Activated CD8-positive, alpha-beta memory T cell treated with anti-CD3 and anti-CD28 coated beads, Interleukin-2, amount 50 U/mL, for 1 hour (primary cell): ENCODE measurements around the gene TMEM208.

Experiments used
- DNase-seq: peaks from one replicate; pipeline ENCODE4 v3.0.0-alpha.2; 2020; ENCODE audit errors: extremely low read depth

Gene TMEM208

DNA sequence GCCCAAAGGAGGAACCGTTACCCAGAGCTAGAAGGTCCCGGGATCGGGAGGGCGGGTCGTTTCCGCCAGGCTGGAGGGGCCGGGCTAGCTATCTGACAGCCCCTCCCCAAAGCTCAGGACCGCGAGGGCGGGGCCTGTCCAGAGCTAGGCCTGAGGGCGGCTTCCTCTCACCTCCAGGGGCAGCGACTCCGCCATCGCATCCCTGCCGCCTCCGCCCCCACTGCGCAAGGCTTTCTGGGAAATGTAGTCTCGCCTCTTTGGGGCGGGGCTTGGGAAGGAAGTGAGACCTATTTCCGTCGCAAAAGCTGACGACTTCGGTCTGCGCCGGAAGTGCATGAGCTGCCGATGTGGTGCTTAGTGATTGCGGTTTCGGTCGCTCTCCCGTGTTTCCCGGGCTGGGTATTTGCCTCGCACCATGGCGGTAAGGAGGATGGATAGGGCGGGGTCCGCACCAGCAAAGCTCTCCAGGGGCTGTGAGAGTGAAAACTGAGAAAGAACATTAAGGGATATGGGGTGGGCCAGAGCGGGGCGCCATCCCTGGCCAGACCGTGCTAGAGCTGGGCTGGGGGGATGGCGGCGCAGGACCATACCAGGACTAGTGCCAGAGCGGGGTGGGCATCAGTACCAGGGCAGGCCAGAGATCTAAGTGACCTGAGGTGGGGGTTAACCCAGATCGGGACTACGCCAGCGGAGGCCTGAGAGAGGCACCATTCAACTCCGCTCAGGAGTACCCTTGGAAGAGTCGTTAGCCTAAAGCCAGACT, at the start of gene TMEM208:
TMEM208 (plus strand) TSS at position 327 of the 763 bp plus-strand sequence; CDS start at position 416, 89 bp downstream.
- peak; percentile 88 for DNase-seq

DNA sequence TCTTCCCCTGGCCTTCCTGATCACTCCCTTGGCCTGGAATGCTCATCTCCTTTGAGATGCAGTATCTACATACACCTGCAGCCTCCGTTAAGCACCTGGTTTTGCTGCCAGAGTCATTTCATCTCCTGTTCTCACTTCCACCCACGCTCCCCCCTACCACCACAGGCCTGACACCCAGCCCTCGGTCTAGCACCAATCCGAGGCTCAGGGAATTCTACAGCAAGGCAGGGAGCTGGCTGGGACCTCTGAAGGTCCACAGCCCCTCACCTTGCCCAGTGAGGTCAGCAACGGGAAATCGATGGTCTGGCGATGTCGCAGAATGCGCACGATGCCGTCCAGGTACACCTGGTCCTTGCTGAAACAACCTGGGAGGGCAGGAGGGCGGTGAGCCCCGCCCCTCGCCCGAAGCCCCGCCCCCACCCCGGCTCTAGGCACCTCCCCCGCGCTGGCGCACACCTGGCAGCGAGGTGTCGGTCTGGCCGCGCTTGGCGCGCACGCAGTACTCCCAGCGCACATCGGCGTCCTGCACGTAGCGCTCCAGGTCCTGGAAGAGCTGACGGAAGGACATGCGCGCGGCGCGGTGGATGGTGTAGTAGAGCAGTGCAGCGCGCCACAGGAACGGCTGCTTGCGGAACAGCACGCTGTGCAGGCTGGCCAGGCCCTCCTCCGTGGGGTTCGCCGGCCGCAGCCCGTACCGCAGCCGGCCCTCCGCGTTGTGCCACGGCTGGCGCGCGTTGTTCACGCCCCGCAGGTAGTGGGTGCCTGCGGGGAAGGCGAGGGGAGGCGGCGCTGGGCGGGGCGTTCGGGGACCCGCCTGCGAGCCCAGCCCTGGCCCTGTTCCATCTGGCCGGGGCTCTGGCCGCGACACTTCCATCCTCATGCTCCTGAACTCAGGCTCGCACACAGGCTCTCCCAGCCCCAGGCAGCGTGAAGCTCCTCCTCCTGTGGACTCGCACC, 48.9 kb upstream of the TMEM208 start:
- no peak for DNase-seq

DNA sequence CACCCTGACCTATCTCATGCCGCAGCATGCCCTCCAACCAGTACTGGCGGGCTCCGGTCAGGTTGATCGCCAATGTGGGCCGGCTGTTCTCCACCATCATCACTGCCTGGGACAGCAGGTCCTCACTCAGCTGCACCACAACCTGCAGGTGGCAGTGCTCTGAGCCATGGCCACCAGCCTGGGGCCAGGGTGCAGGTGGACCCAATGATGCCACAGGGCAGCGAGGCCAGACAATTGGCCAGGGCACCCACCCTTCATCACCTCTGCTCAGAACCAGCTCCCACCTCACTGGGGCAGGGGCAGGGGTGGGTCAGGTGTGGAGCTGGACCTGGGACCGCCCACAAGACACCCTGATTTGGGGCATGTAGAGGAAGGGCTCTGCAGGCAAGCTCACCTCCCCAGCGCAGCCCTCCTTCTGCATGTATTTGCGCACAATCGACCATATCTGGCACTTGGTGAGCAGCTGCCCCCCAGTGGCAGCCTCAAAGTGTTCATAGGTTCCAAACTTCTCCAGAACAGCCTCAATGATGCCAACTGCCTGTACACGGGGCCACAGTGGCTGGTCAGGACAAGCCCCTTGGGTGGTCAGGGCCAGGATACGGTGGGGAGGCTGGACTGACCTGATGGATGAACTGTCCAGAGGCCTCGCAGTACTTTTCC, 47.4 kb upstream of the TMEM208 start:
- no peak for DNase-seq

DNA sequence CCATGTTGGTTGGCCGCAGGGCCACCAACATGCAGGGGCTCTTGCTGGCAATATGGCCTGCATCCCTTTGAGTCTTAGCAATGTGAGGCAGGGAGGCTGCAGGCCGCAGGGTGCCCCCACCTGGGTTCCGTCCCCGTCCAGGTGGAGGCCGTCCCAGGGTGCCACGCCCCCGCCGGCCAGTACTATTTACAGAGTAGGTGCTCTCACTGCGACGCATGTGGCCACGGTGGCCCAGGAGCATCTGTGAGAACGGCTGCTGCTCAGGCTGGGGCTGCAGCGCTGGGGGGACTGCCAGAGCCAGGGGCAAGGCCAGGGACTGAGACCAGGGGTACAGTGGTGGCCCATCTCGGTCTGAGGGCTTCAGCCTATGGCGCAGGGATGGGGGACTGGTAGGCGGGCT, 46.8 kb upstream of the TMEM208 start:
- no peak for DNase-seq

DNA sequence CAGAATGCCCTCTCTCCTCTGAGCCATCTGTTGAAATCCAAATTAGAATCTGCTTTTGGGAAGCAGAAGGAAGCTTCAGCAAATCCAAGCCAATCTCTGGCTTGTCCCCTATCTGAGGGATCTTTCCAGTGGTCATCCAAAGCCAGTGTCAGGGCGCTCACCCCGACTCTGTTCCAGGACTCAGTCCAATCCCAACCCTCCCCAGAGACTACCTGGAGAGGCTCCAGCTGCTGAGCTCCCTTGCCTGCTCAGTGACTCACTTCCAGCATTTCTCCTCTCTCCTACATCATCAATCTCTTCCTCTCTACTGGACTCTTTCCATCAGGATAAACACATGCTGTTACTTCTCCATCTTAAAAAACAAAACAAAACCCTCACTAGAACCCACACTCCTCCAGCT, 45.6 kb upstream of the TMEM208 start:
- no peak for DNase-seq

DNA sequence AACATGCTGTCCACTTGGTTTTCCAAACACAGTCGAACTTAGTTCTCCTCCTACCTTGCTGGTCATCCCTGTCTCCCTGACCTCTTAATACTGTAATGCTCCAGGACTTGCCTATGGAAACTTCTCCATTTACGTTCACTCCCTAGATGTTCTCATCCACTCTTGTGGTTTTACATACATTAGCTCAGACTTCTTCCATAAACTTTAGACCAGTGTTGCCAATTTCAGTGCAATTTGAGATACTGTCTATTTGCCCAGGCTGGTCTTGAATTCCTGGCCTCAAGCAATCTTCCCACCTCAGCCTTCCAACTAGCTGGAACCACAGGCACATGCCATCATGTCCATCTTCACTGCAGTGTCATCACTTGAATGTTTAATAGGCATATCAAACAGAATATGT, 44.6 kb upstream of the TMEM208 start:
- DNase-seq: no peak

DNA sequence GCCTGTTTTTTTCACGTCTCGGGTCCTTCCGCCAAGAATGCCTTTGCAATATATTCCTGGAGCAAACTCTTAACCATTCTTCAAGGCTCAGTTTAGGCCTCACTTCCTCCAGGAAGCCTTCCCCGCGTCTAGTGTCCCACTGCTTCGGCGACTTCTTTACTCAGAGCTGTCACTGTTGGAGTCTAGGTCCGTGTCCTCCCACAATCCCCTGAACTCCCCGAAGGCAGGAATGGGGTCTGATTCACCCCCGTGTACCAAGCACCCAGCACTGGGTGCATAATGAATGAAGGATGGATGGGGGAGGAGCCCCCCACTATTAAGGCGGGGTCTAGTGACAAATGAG, 43.7 kb upstream of the TMEM208 start:
- no peak for DNase-seq

DNA sequence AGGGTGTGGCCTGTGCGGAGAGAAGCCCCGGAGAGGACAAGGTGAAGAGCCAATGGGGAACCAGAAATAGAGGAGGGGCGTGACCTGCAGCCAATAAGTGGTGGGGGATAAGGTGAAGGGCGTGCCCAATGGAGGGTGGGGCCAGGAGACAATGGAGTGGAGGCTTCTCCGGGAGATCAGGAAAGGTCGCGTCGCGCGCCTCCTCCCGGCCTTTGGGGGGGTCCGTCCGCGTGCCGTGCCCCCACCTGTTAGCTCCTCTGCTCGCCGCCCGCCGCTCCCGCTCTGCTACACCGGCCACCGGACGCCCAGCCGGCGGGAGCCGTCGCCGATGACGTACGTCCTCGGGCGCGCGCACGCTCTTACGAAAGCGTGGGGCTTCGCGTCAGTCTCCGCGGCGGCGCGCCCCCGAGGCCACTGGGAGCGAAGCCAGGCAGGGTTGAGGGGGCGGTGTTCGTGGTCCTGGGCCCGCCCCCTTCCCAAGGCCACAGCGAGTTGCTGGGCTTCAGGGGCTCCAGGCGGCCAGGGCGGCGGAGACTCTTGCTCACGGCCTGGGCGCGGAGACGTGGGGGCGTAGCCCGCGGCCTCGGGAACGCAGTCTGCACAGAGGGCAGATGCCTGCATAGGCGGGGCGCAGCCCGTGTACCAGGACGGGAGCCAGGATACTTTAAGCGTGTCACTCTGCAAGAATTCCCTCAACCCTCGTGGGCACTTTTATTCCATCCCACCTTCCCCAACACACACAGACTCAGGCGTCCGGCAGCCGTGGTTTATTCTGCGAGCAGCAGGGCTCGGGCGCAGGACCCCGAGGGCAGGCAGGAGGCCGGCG, 43.1 kb upstream of the TMEM208 start, which contains the start of gene MATCAP1:
MATCAP1 (minus strand) TSS at position 337 of the 826 bp plus-strand sequence. CDS start 3,353 bp downstream, outside the sequence.
- peak; percentile 91 for DNase-seq

DNA sequence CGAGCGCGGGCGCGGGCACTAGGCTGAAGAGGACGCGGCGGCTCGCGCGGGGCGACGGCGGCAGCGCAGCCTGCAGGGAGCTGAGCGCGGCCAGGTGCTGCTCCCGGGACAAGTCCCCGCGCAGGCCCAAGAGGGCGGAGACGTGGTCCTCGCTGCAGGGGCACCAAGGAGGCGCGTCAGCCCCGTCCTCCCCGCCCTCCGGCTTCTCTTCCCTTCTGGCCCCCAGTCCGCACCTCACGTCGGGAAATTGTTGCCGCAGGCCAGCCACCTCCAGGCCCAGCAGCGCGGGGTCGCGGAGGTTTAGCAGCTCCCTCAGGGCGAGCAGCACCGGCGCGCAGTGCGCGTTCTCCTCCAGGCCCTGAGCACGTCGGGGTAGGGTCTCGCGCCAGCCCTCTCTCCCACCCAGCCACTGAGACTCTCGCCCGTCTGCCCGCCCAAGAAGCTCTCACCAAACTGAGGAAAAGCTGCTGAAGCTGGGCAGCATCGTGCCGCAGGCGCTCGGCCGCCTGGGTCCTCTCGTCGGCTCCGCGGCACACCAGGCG, 42.4 kb upstream of the TMEM208 start:
- no peak for DNase-seq

DNA sequence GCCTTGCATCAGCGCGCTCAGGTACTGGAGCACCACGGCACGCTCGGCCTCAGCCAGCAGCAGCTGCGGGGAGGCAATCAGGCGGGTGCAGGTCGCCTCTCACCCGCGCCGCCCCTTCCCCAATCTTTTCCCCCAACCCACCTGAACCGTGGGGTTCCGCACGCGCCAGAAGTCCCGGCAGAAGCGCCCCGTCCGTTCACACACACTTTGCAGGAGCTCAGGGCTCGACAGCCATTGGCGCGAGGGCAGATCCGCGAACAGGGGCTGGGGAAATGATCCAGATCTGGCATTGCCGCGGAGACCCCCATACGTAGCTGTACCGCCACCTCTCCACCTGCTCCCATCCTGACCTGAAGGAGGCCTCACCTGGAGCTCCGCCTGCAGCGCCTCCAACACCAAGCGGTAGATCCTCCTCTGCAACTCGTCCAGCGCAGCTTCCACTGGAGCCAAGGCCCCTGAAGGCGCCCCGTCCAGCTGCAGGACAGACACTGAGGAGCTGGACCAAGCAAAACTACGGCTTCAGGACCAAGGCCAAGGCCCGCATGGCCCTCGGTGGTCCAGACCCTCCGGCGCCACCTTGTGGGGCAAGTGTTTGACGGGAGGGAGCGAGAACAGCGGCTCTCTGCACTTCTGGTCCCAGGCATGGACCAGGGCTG, 41.8 kb upstream of the TMEM208 start:
- DNase-seq: peak; percentile 47

DNA sequence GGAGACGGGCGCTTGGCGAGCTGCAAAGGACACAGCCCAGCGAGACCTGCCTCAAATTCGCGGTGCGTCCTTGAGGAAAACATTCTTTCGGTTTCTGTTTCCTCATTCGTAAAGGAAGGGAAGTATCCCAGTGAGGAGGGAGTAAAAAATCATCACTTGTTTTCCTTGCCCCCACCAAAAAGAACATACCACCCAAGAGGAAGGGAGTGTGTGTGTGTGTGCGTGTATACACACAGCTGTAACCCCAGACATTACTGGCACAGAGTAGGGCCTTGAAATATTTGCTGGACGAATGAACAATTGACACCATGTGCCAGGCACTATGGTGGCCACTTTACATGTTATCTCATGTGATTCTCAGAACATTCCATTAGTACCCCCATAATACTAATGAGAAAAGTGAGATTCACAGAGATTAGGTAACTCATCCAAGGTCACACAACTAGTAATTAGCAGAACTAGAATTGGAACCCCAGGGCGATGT, 41.2 kb upstream of the TMEM208 start:
- DNase-seq: no peak

DNA sequence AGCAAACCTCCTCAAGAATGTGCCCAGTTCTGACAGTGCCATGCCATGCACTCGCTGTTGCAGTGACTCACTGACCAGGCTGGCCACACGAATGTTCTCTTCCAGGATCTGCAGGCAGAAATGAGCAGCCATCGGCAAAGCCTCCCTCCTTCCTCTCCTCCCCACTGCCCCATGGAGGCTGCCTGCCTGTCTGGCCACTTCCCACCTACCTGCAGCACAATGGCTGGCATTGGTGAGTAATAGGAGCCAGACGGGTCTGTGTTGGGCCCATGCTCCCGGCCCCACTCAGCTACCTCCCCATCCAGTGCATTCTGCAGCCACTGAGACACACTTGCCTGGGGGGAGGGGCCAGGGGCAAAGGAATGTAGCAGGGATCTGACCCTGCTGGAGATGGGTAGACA, 40.4 kb upstream of the TMEM208 start:
- no peak for DNase-seq

DNA sequence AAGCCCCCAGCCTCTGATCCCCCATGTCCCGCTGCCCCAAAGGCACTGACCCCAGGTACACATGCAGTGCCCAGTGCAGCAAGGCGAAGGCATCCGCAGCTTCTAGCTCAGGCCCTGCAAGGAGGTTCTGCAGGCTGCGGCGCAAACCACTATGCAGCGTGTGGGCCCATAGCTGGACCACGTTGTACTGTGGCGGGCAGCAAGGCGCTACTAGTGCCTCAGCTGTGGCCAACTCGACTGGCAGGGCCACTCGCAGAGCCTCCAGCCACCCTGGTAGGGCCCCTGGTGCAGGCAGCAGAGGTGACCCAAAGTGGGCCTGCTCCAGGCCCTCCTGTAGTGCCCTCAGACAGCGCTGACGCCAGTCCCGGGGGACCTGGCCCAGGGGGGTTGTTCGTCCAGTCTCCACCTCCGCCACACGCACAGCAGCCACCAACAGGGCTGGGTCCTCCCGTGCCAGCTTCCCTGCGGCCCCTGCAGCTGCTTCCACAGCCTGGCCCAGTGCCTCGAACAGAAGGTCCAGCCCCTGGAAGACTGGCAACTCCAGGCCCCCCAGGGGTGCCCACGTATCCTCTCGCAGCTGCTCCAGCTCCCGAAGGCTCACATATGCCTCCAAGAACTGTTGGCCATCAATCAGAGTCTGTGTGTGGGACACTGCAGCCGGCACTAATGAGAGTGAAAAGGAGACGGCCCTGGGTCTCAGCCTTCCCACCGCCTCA, 39.6 kb upstream of the TMEM208 start:
- no peak for DNase-seq

DNA sequence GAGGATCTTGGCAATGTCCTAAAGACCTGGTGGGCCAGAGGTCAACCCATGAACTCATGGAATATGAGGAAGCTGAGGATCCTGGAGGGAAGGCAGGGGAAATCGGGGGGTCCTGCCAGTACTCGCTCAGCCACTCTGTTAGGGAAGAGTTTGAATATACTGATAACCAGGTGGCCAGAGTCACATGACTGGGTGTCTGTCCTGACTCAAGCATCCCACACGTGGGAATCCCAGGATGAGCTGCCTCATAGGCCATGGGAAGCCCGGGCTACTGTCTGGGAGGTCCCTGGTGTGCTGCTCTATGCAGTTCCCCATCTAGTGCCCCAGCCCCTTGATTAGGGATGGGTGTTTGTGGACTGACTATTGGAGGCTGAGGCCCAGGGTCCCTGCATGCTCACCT, 38.6 kb upstream of the TMEM208 start:
- DNase-seq: no peak

DNA sequence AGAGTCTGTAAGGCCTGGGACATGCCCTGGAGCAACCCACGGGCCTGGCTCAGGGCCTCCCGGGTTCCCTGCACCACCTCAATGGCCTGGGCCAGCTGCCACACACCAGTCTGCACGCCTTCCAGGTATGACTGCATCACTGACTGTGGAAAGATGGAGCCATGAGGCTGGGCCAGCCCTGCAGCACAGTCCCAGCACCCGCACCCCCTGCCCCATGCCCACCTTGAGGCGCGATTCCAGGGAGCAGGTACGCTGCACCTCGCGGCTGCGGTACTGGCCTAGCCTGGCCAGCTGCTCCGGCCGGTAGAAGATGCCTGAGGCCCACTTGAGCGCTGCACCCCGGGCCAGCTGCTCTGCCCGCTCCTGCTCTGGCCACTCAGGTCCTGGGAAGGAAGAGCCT, 38.1 kb upstream of the TMEM208 start:
- no peak for DNase-seq

DNA sequence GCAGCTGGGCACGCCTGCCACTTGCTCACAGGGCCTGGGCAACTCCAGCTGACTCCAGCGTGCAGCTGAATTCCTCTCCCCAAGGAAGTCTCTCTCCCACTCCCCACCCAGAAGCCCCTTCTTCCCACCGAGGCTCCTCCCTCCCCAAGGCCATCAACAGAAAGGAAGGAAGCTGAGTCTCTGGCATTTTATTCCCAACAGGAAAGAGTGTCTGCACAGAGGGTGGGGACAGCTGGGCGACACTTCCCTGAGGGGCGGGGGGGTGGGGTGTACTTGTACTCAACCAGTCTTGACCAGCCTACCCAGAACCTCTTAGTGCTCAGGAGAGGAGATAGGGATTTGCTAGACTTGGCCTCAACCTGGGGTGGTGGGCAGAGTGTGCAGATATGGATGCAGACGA, 36.9 kb upstream of the TMEM208 start, which contains the start of gene EXOC3L1:
EXOC3L1 (minus strand) TSS at position 96 of the 400 bp plus-strand sequence. CDS start 460 bp downstream, outside the sequence.
- DNase-seq: no peak

DNA sequence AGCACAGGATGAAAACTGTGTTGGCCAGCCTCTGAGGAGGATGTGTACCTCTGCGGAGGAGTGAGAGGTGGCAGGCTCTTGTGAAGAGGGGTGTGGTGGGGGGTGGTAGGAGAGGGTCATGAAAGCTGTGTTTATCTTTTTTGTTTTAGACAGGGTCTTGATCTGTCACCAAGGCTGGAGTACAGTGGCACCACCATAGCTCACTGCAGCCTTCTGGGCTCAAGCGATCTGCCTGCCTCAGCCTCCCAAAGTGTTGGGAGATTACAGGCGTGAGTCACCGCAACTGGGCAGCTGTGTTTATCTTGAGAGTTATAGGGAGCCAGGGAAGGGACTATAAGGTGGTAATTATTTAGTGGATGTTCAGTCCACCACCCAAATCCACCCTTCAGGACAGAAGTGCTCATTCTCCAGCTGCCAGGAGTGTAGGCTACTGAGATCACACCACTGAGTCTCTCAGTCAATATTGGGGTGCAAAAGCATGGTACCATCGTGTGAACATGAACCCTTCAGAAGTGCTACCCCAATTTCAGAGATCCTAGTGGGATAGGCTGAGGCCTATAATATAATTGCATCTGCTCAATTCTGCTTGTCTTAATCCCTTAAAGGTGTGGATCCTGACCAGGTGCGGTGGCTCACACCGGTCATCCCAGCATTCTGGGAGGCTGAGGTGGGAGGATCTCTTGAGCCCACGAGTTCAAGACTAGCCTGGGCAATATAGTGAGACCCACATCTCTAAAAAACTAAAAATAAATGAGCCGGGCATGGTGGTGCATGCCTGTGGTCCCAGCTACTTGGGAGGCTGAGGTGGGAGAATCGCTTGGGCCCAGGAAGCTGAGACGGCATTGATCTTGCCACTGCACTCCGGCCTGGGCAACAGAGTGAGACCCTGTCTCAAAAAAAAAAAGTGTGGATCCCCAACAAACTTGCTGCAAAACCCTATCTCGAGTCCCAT, 36.2 kb upstream of the TMEM208 start:
- no peak for DNase-seq

DNA sequence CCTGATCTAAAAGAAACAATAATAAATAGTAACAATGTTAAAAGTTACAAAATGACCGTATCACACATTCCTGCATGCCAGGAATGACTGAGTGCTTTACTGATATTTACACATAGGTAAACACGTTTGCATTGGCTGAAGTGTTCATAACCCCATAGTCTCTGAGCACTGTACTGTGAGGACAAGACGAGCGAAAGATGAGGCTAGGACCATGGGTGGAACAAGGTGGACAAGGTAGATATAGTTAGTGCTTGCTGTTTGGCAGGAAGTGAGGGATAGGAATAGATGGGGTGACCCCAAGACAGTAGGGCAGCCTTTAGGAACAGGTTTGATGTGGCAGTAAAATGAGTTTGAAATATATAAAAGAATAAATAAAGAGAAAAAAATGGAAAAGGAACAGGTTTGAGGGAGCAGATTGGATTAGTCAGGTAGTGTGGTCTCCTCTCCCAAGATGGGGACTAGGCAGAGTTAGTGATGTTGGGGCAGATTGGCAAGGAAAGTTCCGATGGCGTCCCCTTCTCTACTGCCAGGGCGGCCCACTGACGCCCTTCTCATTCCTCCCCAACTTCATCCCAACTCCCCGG, 35.4 kb upstream of the TMEM208 start:
- no peak for DNase-seq
